ENCODE data around the gene CSTF1. TPM values are rescaled to one million over a fixed set of nuclear protein-coding genes. Genes with fewer than 3 reads are reported as not detected.

Gene CSTF1
- total and polyA plus RNA-seq, 8 donors = 30.0 to 44.6 (median 41.5) TPM

GRCh38 chr20:56368351-56369134 lies 23.9 kb upstream of the CSTF1 start:
- Histone ChIP-seq H3K27ac (no peak overlapping the region), H3K9me3 (no peaks in the 10 kb centered on the region), H3K36me3 (peaks cover 0 to 62% of the 10 kb centered on the region in 2 donors), H3K27me3 (no peaks in the 10 kb centered on the region), H3K4me1 (no peaks in the 10 kb centered on the region), H3K4me3 (no peak overlapping the region)
- TF ChIP-seq, protein P1, sequence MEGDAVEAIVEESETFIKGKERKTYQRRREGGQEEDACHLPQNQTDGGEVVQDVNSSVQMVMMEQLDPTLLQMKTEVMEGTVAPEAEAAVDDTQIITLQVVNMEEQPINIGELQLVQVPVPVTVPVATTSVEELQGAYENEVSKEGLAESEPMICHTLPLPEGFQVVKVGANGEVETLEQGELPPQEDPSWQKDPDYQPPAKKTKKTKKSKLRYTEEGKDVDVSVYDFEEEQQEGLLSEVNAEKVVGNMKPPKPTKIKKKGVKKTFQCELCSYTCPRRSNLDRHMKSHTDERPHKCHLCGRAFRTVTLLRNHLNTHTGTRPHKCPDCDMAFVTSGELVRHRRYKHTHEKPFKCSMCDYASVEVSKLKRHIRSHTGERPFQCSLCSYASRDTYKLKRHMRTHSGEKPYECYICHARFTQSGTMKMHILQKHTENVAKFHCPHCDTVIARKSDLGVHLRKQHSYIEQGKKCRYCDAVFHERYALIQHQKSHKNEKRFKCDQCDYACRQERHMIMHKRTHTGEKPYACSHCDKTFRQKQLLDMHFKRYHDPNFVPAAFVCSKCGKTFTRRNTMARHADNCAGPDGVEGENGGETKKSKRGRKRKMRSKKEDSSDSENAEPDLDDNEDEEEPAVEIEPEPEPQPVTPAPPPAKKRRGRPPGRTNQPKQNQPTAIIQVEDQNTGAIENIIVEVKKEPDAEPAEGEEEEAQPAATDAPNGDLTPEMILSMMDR (IDR thresholded peaks at IDR 0.05) = no peak
- DNase-seq (no peak), ATAC-seq (no peak)
- intact Hi-C loops (cut with DNase I) = no loop called here

GRCh38 chr20:56369179-56369578 lies 23.3 kb upstream of the CSTF1 start:
- ATAC-seq = no peak

GRCh38 chr20:56371977-56372376 lies 20.5 kb upstream of the CSTF1 start:
- no peak for DNase-seq

More at GRCh38 chr20:56369179-56369578, 23.3 kb upstream of the CSTF1 start:
- Histone ChIP-seq H3K4me1 (peaks cover 0 to 3% of the 10 kb centered on the region in 2 donors), H3K4me3 (no peak overlapping the region), H3K27ac (no peak overlapping the region), H3K36me3 (peaks cover 0 to 62% of the 10 kb centered on the region in 2 donors), H3K27me3 (no peaks in the 10 kb centered on the region), H3K9me3 (no peaks in the 10 kb centered on the region)
- intact Hi-C loops (cut with DNase I) = no loop called here
- TF ChIP-seq, protein P1 (IDR thresholded peaks at IDR 0.05) = no peak
- no peak for DNase-seq

GRCh38 chr20:56372850-56373249 lies 19.6 kb upstream of the CSTF1 start:
- intact Hi-C loops (cut with DNase I) = no loop called here
- peaks cover 0 to 9% of the 10 kb centered on the region in 2 donors for H3K4me1 ChIP-seq
- no peaks in the 10 kb centered on the region for H3K27me3 ChIP-seq
- H3K27ac ChIP-seq = no peak overlapping the region
- peaks cover 0 to 34% of the 10 kb centered on the region in 2 donors for H3K36me3 ChIP-seq
- no peak overlapping the region for H3K4me3 ChIP-seq
- H3K9me3 ChIP-seq = no peaks in the 10 kb centered on the region
- no peak for DNase-seq
- TF ChIP-seq, protein P1 (IDR thresholded peaks at IDR 0.05) = no peak
- ATAC-seq = no peak

More at GRCh38 chr20:56371977-56372376, 20.5 kb upstream of the CSTF1 start:
- Histone ChIP-seq H3K27me3 (no peaks in the 10 kb centered on the region), H3K9me3 (no peaks in the 10 kb centered on the region), H3K4me3 (no peak overlapping the region), H3K4me1 (peaks cover 0 to 9% of the 10 kb centered on the region in 2 donors), H3K36me3 (peaks cover 0 to 43% of the 10 kb centered on the region in 2 donors), H3K27ac (no peak overlapping the region)
- ATAC-seq = no peak
- intact Hi-C loops (cut with DNase I) = no loop called here
- TF ChIP-seq, protein P1 (IDR thresholded peaks at IDR 0.05) = no peak

DNA sequence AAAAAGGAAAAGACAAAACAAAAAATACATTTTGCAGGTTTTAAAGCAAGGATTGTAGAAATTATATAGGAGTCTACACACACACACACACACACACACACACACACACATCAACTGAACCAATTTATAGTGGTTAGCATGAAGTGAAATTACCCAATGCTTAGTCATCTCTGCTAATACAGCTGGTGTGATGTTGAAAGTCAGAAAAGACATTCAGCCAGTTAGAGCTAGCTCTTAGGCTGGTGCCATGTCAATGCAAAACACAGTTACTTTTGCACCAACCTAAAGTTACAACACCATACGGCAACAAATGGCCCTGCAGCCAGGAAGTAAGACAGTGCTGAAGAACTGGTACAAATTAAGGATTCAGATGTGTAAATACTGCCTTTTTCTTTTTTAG lies 18.5 kb upstream of the CSTF1 start:
- Histone ChIP-seq H3K4me1 (peaks cover 0 to 9% of the 10 kb centered on the region in 2 donors), H3K36me3 (peaks cover 0 to 26% of the 10 kb centered on the region in 2 donors), H3K27me3 (no peaks in the 10 kb centered on the region), H3K4me3 (no peak overlapping the region), H3K9me3 (no peaks in the 10 kb centered on the region), H3K27ac (peak overlapping the region in 1 of 2 donors; percentile 75)
- TF ChIP-seq, protein P1 (IDR thresholded peaks at IDR 0.05) = no peak
- intact Hi-C loops (cut with DNase I) = no loop called here
- ATAC-seq = peak; percentile 83
- DNase-seq = no peak

Measured in left lung (tissue), 10 donors.